ENCODE data around the gene ZNF536.
"Not testable (repeated sequence)": the region's sequence is repeated elsewhere in the genome, so short reads cannot be mapped to it uniquely, and the experiment has no call there.

The ZNF536 gene

GRCh38 chr19:30420881-30421280, 48.7 kb downstream of the ZNF536 start:
- DNase-seq = no peak

DNA sequence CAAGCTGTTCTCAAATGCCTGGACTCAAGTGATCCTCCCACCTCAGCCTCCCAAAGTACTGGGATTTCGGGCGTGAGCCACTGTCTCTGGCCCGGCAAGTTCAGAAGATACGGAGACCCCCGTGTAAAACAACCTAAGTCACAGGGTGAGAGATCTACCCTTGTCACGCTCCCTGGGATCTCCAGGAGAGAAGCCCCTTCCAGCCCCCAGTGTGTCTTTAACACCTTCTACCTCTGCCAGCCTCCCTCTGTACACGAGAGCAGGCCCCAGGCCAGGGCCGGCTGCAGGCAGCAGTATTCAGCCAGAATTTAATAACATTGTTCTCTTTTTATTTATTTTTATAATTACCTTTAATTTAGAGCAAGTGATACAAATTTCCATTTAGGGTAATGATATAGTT, 49.4 kb downstream of the ZNF536 start:
- DNase-seq = no peak

GRCh38 chr19:30423481-30423880, 51.3 kb downstream of the ZNF536 start:
- DNase-seq = no peak

- no peak for DNase-seq
These were observed 54.0 kb downstream of the ZNF536 start for GRCh38 chr19:30425885-30426838.

DNA sequence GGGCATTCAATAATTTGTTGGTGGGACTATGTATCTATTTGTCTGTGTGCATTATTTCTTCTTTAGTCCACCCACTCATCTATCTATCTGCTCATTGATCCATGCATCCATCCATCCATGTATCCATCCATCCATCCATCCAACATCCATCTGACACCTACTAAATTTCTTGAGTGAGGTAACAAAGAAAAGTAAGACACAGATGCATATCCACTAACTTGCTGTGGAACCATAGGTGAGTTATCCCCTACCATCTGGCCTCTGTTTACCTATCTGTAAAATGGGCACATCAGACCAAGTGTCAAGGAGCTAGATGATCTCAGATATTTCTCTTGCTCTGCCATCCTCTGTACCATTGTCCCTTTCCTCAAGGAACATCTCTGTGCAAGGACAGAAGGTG, 54.7 kb downstream of the ZNF536 start:
- DNase-seq = no peak

DNA sequence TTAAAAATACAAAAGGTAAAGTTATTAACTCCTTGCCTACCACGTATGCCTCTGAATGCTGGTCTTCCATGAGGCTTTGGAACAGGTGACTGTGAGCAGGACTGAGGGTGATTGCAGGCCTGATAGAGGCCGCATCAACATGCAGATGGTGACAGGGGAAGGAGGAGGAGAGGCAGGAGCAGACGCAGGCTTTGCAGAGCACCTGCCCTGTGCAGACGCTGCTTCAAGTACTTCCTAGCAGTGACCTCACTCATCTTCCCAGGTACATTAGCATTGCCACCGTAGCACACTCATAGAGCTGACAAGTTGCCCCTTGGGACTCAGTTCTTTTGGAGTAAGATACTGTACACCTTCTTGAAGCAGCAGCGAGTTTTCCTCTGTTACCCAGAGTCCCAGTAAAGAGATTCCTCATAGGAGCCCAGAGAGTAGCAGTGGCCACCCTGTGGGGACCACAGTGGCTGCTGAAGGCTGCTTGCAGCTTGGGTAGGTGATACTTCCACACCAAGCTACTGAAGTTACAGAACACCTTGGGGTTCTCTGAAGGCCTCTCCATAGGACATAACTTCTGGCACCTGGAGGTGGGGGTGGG, 56.0 kb downstream of the ZNF536 start:
- DNase-seq = no peak

- DNase-seq = no peak
These were observed 56.7 kb downstream of the ZNF536 start for GRCh38 chr19:30428844-30429243.

DNA sequence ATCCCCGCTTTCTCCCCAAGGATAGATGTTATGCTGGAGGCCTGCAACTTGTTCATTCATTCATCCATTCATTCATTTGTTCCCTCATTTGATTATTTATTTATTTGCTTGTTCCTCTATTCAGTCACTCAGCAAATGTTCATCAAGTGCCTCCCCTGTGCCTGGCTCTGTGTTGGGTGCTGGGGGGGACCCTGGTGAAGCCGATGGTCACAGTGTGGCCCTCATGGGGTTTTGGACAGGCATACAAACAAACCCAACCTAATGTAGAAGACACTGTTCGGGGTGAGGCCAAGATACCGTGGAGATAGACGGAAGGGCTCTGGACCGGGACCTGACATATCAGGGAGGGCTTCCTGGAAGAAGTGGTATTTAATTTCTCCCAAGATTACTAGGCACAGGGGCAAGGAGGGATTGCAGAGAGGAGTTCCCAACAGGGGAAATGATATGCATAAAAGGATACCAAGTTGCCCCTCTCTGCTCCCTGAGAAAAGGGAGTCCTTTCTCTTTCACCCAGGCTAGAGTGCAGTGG, 58.1 kb downstream of the ZNF536 start:
- no peak for DNase-seq

DNA sequence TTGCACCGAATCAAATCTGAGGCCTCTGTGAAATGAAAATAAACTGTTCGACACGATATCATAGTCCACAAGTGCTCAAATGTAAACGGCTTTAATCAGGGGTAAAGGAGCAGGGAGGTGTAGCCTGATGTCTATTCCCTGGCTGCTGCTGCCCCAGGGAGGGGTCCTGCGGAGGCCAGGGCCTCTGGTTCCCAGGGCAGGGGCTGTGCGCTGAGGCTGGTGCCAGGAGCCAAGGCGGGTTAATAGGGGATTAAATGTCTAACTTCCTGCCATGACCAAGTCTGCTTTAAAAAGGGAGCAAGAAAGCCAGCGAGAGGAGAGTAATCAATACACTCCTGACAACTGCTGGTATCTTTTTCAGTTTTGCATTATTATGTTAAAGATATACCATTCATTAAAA, 59.4 kb downstream of the ZNF536 start:
- DNase-seq = no peak

GRCh38 chr19:30434797-30435594, 62.8 kb downstream of the ZNF536 start:
- no peak for DNase-seq

DNA sequence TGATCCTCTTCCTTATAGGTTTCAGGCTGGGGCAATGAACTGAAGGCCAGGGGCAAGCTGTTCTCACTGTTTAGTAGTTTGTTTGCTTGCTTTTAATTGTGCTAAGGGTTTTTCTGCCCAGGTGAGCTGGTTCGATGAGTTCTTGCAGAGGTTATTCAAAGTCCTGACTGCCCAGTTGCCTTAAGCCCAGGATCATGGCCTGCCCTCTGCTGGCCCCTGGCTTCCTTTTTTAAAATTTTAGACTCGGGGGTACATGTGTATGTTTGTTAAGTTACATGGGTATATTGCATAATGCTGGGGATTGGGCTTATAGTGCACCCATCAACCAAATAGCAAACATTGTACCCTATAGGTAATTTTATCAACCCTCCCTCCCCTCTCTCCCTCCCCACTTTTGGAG, 65.7 kb downstream of the ZNF536 start:
- DNase-seq = no peak

- no peak for DNase-seq
These were observed 67.1 kb downstream of the ZNF536 start for GRCh38 chr19:30439310-30439709.

GRCh38 chr19:30441011-30441410, 68.8 kb downstream of the ZNF536 start:
- no peak for DNase-seq

GRCh38 chr19:30442674-30443073, 70.5 kb downstream of the ZNF536 start:
- DNase-seq = no peak

DNA sequence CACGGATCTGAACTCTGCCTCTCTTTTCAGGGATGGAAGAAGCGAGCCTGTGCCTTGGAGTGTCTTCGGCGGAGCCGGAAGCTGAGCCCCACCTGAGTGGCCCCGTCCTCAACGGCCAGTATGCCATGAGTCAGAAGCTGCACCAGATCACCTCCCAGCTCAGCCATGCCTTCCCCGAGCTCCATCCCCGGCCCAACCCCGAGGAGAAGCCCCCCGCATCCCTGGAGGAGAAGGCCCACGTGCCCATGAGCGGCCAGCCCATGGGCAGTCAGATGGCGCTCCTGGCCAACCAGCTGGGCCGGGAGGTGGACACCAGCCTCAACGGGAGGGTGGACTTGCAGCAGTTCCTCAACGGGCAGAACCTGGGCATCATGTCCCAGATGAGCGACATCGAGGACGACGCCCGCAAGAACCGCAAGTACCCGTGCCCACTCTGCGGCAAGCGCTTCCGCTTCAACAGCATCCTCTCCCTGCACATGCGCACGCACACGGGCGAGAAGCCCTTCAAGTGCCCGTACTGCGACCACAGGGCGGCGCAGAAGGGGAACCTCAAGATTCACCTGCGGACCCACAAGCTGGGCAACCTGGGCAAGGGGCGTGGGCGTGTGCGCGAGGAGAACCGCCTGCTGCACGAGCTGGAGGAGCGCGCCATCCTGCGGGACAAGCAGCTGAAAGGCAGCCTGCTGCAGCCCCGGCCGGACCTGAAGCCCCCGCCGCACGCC, 71.5 kb downstream of the ZNF536 start:
- no peak for DNase-seq

GRCh38 chr19:30444253-30444671, 72.1 kb downstream of the ZNF536 start:
- no peak for DNase-seq

- no peak for DNase-seq
These were observed 72.6 kb downstream of the ZNF536 start for GRCh38 chr19:30444686-30445232.

DNA sequence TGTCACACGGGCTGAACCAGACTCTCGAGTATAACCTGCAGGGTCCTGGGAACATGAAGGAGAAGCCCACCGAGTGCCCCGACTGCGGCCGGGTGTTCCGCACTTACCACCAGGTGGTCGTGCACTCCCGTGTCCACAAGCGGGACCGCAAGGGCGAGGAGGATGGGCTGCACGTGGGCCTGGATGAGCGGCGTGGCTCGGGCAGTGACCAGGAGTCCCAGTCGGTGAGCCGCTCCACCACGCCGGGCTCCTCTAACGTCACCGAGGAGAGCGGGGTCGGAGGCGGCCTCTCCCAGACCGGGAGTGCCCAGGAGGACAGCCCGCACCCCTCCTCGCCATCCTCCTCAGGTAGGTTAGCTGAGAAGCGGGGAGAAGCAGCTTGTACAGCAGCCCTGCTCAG, 73.2 kb downstream of the ZNF536 start:
- no peak for DNase-seq

DNA sequence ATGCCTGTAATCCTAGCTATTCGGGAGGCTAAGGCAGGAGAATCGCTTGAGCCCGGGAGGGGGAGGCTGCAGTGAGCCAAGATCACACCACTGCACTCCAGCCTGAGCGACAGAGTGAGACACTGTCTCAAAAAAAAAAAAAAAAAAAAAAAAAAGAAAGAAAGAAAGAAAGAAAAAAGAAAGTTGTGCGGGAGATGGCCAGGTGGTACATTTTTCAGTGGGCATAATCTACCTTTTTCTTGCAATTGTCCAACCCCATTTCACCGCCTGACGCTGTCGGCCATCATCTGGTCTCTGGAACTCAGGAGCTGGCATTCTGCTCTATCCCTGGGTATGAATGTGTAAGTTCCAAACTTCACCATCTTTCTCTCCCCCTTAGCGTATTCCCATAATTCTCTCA, 73.9 kb downstream of the ZNF536 start:
- not testable (repeated sequence) for DNase-seq

- no peak for DNase-seq
These were observed 74.8 kb downstream of the ZNF536 start for GRCh38 chr19:30446850-30447552.

- no peak for DNase-seq
These were observed 75.3 kb downstream of the ZNF536 start for GRCh38 chr19:30447553-30447870.

Data from CD4-positive, alpha-beta T cell treated with Interleukin-1 beta for 1 hour (primary cell).